Measurements from ENCODE around the gene CENPB. TPM values are rescaled to one million over a fixed set of nuclear protein-coding genes. Genes with fewer than 3 reads are reported as not detected.

Gene CENPB
- total and polyA plus RNA-seq, 12 donors: 52.3 to 95.7 (median 67.7) TPM

- no peak for TF ChIP-seq CTCF (IDR thresholded peaks at IDR 0.05)
- Histone ChIP-seq H3K9me3 (no peaks in the 10 kb centered on the region), H3K27ac (peak overlapping the region in 1 of 10 donors; percentile 97), H3K4me3 (peak overlapping the region in 3 of 10 donors; percentile 62 to 84 (median 65)), H3K4me1 (peaks cover 0 to 54% (median 20%) of the 10 kb centered on the region in 9 donors), H3K27me3 (no peaks in the 10 kb centered on the region), H3K36me3 (peaks cover 0 to 48% (median 10%) of the 10 kb centered on the region in 9 donors)
- no peak for ATAC-seq
- 80 to 81% methylated on average over 19 of the region's 19 CpGs for WGBS, 2 donors
- DNase-seq: no peak
- intact Hi-C loops (cut with DNase I): no loop called here
These were observed 11.2 kb upstream of the CENPB start for GRCh38 chr20:3797592-3798372.

- Histone ChIP-seq H3K4me1 (peaks cover 0 to 54% (median 20%) of the 10 kb centered on the region in 9 donors), H3K9me3 (no peaks in the 10 kb centered on the region), H3K4me3 (peak overlapping the region in 4 of 10 donors; percentile 62 to 92 (median 74)), H3K36me3 (peaks cover 0 to 42% (median 4%) of the 10 kb centered on the region in 9 donors), H3K27me3 (no peaks in the 10 kb centered on the region), H3K27ac (peak overlapping the region in 1 of 10 donors; percentile 97)
- ATAC-seq (no peak), DNase-seq (no peak)
- WGBS, 2 donors: 92 to 94% methylated on average over 5 of the region's 5 CpGs
- intact Hi-C loops (cut with DNase I): no loop called here
- TF ChIP-seq CTCF (IDR thresholded peaks at IDR 0.05): no peak
These were observed 10.6 kb upstream of the CENPB start for GRCh38 chr20:3797226-3797545.

GRCh38 chr20:3796477-3797225, 10.1 kb upstream of the CENPB start:
- ATAC-seq (peak in 1 of 8 donors; percentile 48), DNase-seq (no peak)
- intact Hi-C loops (cut with DNase I): no loop called here
- Histone ChIP-seq H3K4me3 (peak overlapping the region; percentile 47 to 92 (median 70)), H3K27me3 (no peaks in the 10 kb centered on the region), H3K9me3 (no peaks in the 10 kb centered on the region), H3K36me3 (peaks cover 0 to 36% (median 0%) of the 10 kb centered on the region in 9 donors), H3K4me1 (peaks cover 0 to 54% (median 20%) of the 10 kb centered on the region in 9 donors), H3K27ac (peak overlapping the region in 8 of 10 donors; percentile 40 to 98 (median 95))
- 17 to 19% methylated on average over 26 to 33 of the region's 33 CpGs for WGBS, 2 donors
- no peak for TF ChIP-seq CTCF (IDR thresholded peaks at IDR 0.05)

Measured in heart right ventricle (tissue), 16 donors.